HepG2 (cell line): Measurements from ENCODE around the gene UBE2U. TPM values are rescaled to one million over a fixed set of nuclear protein-coding genes. Genes with fewer than 3 reads are reported as not detected.

ENCODE experiments used
- ATAC-seq: fragments of 200-7000 bp; cut with Tn5 transposase; 3 replicates; pipeline ENCODE4 v1.9.1; 2020; ENCODE audit warnings: mild to moderate bottlenecking, moderate library complexity
- BruUV-seq: library from RNA; stranded (reverse); fragments of 400-500 nt; replicated peaks from 2 replicates; lab custom pipeline; 2021; lab: Mats Ljungman, UMichigan
- CTCF ChIA-PET: fragments of 300-600 bp; formaldehyde crosslinking; extraction: SDS; loops from one replicate; lab custom pipeline; 2021; ENCODE audit warnings: low total read pairs, inconsistent platforms, low intra/inter-chr PET ratio; lab: Yijun Ruan, JAX
- POLR2A ChIA-PET: fragments of 350-600 bp; sonication (Branson Sonifier 250); formaldehyde crosslinking; loops from one replicate; lab custom pipeline; 2020; ENCODE audit warnings: antibody characterized with exemption, inconsistent platforms; lab: Yijun Ruan, JAX
- DNase-seq: peaks from one replicate; pipeline ENCODE4 v3.0.0-alpha.2; 2015; ENCODE audit warnings: low spot score
- FAIRE-seq: peaks from 3 replicates; lab custom pipeline; 2011; peaks lifted over from hg19 to GRCh38; lab: Jason Lieb, UNC
- H2AFZ ChIP-seq: one replicate; pipeline ENCODE4 v1.6.1; 2011; ENCODE audit warnings: low read length, inconsistent platforms
- H3K27ac ChIP-seq: fragments of 300-600 bp; 3 replicates; pipeline ENCODE4 v1.8.0; 2011; ENCODE audit warnings: mixed run types, mild to moderate bottlenecking, mixed read lengths, low read length, inconsistent platforms; ENCODE audit not compliant: insufficient read depth; ENCODE audit errors: extremely low read length
- H3K27me3 ChIP-seq, 2 experiments: fragments of 200-600 bp in 1 of 2; 2 replicates in 1 of 2; 3 replicates in 1 of 2; pipeline versions ENCODE4 v1.6.0 to v1.8.0; 2011; ENCODE audit warnings: low read length in 2 of 2, mild to moderate bottlenecking in 2 of 2, moderate library complexity in 2 of 2, inconsistent platforms in 1 of 2; ENCODE audit not compliant: insufficient read depth in 2 of 2, control insufficient read depth in 1 of 2
- H3K36me3 ChIP-seq, 2 experiments: fragments of 200-600 bp in 1 of 2; replicated peaks in 1 of 2; 2 replicates in 1 of 2; 3 replicates in 1 of 2; pipeline versions ENCODE4 v1.5.1 to v1.8.0; 2011; ENCODE audit warnings: low read length in 2 of 2, inconsistent platforms in 1 of 2; ENCODE audit not compliant: insufficient read depth in 2 of 2, control insufficient read depth in 1 of 2
- H3K4me1 ChIP-seq: 2 replicates; pipeline ENCODE4 v1.5.1; 2012; ENCODE audit warnings: low read length, inconsistent platforms; ENCODE audit not compliant: insufficient read depth
- H3K4me2 ChIP-seq: 2 replicates; pipeline ENCODE4 v1.6.0; 2011; ENCODE audit warnings: low read depth, low read length, inconsistent platforms
- H3K4me3 ChIP-seq, 3 experiments: fragments of 200-600 bp in 1 of 3; sonication (generic), shearing (Covaris generic) in 1 of 3; replicated peaks in 1 of 3; 2 replicates each; pipeline ENCODE4 v1.5.1; 2011 to 2016; ENCODE audit warnings: low read length in 3 of 3, inconsistent platforms in 2 of 3, low read depth in 2 of 3, mild to moderate bottlenecking in 2 of 3, control low read depth in 1 of 3, mixed read lengths in 1 of 3; ENCODE audit not compliant: insufficient read depth in 1 of 3
- H3K79me2 ChIP-seq: one replicate; pipeline ENCODE4 v1.6.1; 2011; ENCODE audit warnings: low read length, inconsistent platforms; ENCODE audit not compliant: insufficient read depth
- H3K9ac ChIP-seq: 2 replicates; pipeline ENCODE4 v1.6.0; 2011; ENCODE audit warnings: mild to moderate bottlenecking, low read depth, low read length, inconsistent platforms; ENCODE audit not compliant: insufficient read depth
- H3K9me3 ChIP-seq: 2 replicates; pipeline ENCODE4 v1.5.1; 2012; ENCODE audit warnings: mild to moderate bottlenecking, low read length
- H4K20me1 ChIP-seq: 2 replicates; pipeline ENCODE4 v1.6.0; 2011; ENCODE audit warnings: inconsistent platforms, mild to moderate bottlenecking, low read length, moderate library complexity; ENCODE audit not compliant: insufficient read depth
- ATF5 ChIP-seq: sonication (generic); formaldehyde crosslinking; IDR thresholded peaks from 2 replicates; pipeline ENCODE4 v1.4.0; 2020; ENCODE audit warnings: mild to moderate bottlenecking, low read depth, missing genetic modification reagents
- CSRNP1 ChIP-seq: sonication (generic); formaldehyde crosslinking; IDR thresholded peaks from 2 replicates; pipeline ENCODE4 v1.8.1; 2023; ENCODE audit warnings: mild to moderate bottlenecking, missing genetic modification reagents
- GABPB1 ChIP-seq: IDR thresholded peaks from 2 replicates; pipeline ENCODE4 v1.6.1; 2016; ENCODE audit warnings: mild to moderate bottlenecking, missing genetic modification reagents, moderate library complexity, missing compliant biosample characterization
- RAD21 ChIP-seq: fragments of 450-650 bp; formaldehyde crosslinking; IDR thresholded peaks from 2 replicates; pipeline ENCODE4 v1.5.0; 2020; ENCODE audit warnings: mild to moderate bottlenecking
- ZNF3 ChIP-seq: IDR thresholded peaks from 2 replicates; pipeline ENCODE4 v1.7.0; 2017; ENCODE audit warnings: inconsistent platforms
- ZNF44 ChIP-seq: sonication (generic); formaldehyde crosslinking; IDR thresholded peaks from 2 replicates; pipeline ENCODE4 v1.5.1; 2020; ENCODE audit warnings: mild to moderate bottlenecking, missing genetic modification reagents
- ZNF749 ChIP-seq: sonication (generic); formaldehyde crosslinking; IDR thresholded peaks from 2 replicates; pipeline ENCODE4 v1.8.0; 2022; ENCODE audit warnings: mild to moderate bottlenecking, missing genetic modification reagents, moderate library complexity, borderline replicate concordance
- ZNF782 ChIP-seq: sonication (generic); formaldehyde crosslinking; IDR thresholded peaks from 2 replicates; pipeline ENCODE4 v1.4.0; 2020; ENCODE audit warnings: missing genetic modification reagents, mild to moderate bottlenecking, borderline replicate concordance
- WGBS: methylation state at CpG from one replicate; pipeline ENCODE4 v1.1.6; 2017; ENCODE audit warnings: low lambda C conversion rate; 5-methylcytosine and 5-hydroxymethylcytosine counted together
- in situ Hi-C: cut with HindIII; loops from 2 replicates; pipeline ENCODE4 v1.10.0; 2017; ENCODE audit warnings: low pct_unique_long_range_greater_than_20kb; ENCODE audit not compliant: extremely low pct_ligation_motif_present
- intact Hi-C: fragments of 100-400 bp; cut with micrococcal nuclease; formaldehyde crosslinking; loops from one replicate; pipeline ENCODE4 v1.10.0; 2022; ENCODE audit not compliant: unreplicated experiment
- polyA plus RNA-seq, 8 experiments: library from polyadenylated mRNA; depleted of rRNA in 3 of 8; stranded (reverse) in 7 of 8; unstranded in 1 of 8; fragments of >200 nt; fragmentation: Illumina TruSeq in 4 of 8; extraction: Trizol in 4 of 8; gene quantifications; 2 replicates each; pipeline versions ENCODE4 v1.2.1 to v1.2.3, GENCODE V29; 2011 to 2016; ENCODE audit warnings: low read depth in 4 of 8, missing spikeins in 1 of 8, mixed read lengths in 1 of 8; ENCODE audit not compliant: insufficient read depth in 1 of 8
- total RNA-seq, 5 experiments: library from RNA; depleted of rRNA; stranded (reverse); fragments of >200 nt; fragmentation: Illumina TruSeq; extraction: Trizol; gene quantifications; 2 replicates each; pipeline ENCODE4 v1.2.3, GENCODE V29; 2016; ENCODE audit warnings: low read depth in 1 of 5
- TF ChIP-seq, protein P1 (sequence below): sonication (generic); formaldehyde crosslinking; conservative IDR thresholded peaks from 2 replicates; pipeline ENCODE4 v1.8.0; 2022; ENCODE audit warnings: missing genetic modification reagents
- TF ChIP-seq, protein P2 (sequence below): IDR thresholded peaks from 2 replicates; pipeline ENCODE4 v1.6.1; 2012; ENCODE audit warnings: low read length, improper control_type of control experiment

The UBE2U gene
- total and polyA plus RNA-seq, 2 of the 13 experiments (the other 11 are each of a cell fraction or from before 2014, with no cell fraction given): not detected

GRCh38 chr1:64228167-64228957 lies 24.9 kb downstream of the UBE2U start:
- no peak for TF ChIP-seq ZNF44
- no peak for TF ChIP-seq ZNF3 (CRISPR knock-in tag)
- no peak for TF ChIP-seq ZNF749 (CRISPR knock-in tag)
- no peak for TF ChIP-seq ZNF782
- Histone ChIP-seq H4K20me1 (no peaks in the 10 kb centered on the region), H3K9me3 (no peaks in the 10 kb centered on the region), H2AFZ (no peak overlapping the region), H3K4me2 (no peak overlapping the region), H3K4me1 (peaks cover 16% of the 10 kb centered on the region), H3K9ac (no peak overlapping the region), H3K27ac (no peak overlapping the region), H3K36me3 (no peaks in the 10 kb centered on the region), H3K27me3 (no peaks in the 10 kb centered on the region), H3K4me3 (no peak overlapping the region), H3K79me2 (no peaks in the 10 kb centered on the region)
- 38% methylated on average over 10 of the region's 10 CpGs for WGBS
- intact Hi-C loops: no loop called here
- DNase-seq (no peak), FAIRE-seq (no peak), ATAC-seq (no peak)
- CTCF ChIA-PET: no interaction called here
- BruUV-seq: no TSS peak
- POLR2A ChIA-PET: no interaction called here
- in situ Hi-C loops: no loop called here

DNA sequence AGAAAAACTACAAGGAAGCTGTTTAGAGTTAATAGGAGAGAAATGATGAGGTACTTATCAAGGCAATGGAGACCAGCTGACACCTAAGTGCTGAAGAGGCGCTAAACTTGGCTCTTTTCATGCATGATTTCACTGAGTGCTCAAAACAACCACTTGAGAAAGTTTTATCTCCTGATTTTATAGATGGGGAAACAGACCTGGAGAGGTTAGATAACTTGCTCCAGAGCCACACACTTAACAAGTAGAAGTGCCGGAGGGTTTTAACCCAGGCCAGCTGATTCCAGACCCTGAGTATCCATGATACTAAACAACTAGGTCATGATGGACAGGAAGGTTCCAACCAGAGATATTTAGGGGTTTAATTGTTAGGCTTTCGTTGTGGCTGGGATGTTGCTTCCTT lies 25.9 kb downstream of the UBE2U start:
- intact Hi-C loops (no loop called here), in situ Hi-C loops (no loop called here)
- H3K4me3 ChIP-seq: no peak overlapping the region
- H4K20me1 ChIP-seq: no peaks in the 10 kb centered on the region
- DNase-seq (no peak), ATAC-seq (no peak), FAIRE-seq (no peak)
- no peaks in the 10 kb centered on the region for H3K79me2 ChIP-seq
- H3K27me3 ChIP-seq: no peaks in the 10 kb centered on the region
- H3K9ac ChIP-seq: no peak overlapping the region
- H3K27ac ChIP-seq: no peak overlapping the region
- no peaks in the 10 kb centered on the region for H3K36me3 ChIP-seq
- ChIA-PET CTCF (no interaction called here), POLR2A (no interaction called here)
- BruUV-seq: no TSS peak
- peaks cover 16% of the 10 kb centered on the region for H3K4me1 ChIP-seq
- 13% methylated on average over 2 of the region's 3 CpGs for WGBS
- H2AFZ ChIP-seq: no peak overlapping the region
- no peaks in the 10 kb centered on the region for H3K9me3 ChIP-seq
- no peak overlapping the region for H3K4me2 ChIP-seq
- no peak for TF ChIP-seq CSRNP1 (CRISPR knock-in tag)
- no peak for TF ChIP-seq ATF5
- TF ChIP-seq GABPB1 (CRISPR knock-in tag): no peak
- TF ChIP-seq, protein P1, sequence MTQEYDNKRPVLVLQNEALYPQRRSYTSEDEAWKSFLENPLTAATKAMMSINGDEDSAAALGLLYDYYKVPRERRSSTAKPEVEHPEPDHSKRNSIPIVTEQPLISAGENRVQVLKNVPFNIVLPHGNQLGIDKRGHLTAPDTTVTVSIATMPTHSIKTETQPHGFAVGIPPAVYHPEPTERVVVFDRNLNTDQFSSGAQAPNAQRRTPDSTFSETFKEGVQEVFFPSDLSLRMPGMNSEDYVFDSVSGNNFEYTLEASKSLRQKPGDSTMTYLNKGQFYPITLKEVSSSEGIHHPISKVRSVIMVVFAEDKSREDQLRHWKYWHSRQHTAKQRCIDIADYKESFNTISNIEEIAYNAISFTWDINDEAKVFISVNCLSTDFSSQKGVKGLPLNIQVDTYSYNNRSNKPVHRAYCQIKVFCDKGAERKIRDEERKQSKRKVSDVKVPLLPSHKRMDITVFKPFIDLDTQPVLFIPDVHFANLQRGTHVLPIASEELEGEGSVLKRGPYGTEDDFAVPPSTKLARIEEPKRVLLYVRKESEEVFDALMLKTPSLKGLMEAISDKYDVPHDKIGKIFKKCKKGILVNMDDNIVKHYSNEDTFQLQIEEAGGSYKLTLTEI (CRISPR knock-in tag): no peak
- TF ChIP-seq, protein P2, sequence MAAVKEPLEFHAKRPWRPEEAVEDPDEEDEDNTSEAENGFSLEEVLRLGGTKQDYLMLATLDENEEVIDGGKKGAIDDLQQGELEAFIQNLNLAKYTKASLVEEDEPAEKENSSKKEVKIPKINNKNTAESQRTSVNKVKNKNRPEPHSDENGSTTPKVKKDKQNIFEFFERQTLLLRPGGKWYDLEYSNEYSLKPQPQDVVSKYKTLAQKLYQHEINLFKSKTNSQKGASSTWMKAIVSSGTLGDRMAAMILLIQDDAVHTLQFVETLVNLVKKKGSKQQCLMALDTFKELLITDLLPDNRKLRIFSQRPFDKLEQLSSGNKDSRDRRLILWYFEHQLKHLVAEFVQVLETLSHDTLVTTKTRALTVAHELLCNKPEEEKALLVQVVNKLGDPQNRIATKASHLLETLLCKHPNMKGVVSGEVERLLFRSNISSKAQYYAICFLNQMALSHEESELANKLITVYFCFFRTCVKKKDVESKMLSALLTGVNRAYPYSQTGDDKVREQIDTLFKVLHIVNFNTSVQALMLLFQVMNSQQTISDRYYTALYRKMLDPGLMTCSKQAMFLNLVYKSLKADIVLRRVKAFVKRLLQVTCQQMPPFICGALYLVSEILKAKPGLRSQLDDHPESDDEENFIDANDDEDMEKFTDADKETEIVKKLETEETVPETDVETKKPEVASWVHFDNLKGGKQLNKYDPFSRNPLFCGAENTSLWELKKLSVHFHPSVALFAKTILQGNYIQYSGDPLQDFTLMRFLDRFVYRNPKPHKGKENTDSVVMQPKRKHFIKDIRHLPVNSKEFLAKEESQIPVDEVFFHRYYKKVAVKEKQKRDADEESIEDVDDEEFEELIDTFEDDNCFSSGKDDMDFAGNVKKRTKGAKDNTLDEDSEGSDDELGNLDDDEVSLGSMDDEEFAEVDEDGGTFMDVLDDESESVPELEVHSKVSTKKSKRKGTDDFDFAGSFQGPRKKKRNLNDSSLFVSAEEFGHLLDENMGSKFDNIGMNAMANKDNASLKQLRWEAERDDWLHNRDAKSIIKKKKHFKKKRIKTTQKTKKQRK: no peak
- no peak for TF ChIP-seq RAD21 (CRISPR knock-in tag)
